KMS-11 (cell line): ENCODE measurements around the gene CSNK1G2.

Source experiments
- H2AFZ ChIP-seq: fragments of 200-600 bp; sonication (generic); 2 replicates; pipeline ENCODE4 v1.6.1; 2016; ENCODE audit warnings: antibody characterized with exemption, mixed run types, low read depth
- H3K27ac ChIP-seq: fragments of 200-600 bp; sonication (generic); 2 replicates; pipeline ENCODE4 v1.6.1; 2016; ENCODE audit warnings: mild to moderate bottlenecking, mixed run types
- H3K27me3 ChIP-seq: fragments of 200-600 bp; sonication (generic); 2 replicates; pipeline ENCODE4 v1.6.1; 2017; ENCODE audit warnings: mild to moderate bottlenecking, low read depth, mixed run types, moderate library complexity; ENCODE audit not compliant: insufficient read depth
- H3K36me3 ChIP-seq: fragments of 200-600 bp; sonication (generic); 2 replicates; pipeline ENCODE4 v1.6.1; 2017; ENCODE audit warnings: mild to moderate bottlenecking, mixed run types; ENCODE audit not compliant: insufficient read depth
- H3K4me1 ChIP-seq: fragments of 200-600 bp; sonication (generic); 2 replicates; pipeline ENCODE4 v1.6.1; 2016; ENCODE audit warnings: mild to moderate bottlenecking, low read depth, mixed run types; ENCODE audit not compliant: poor library complexity, severe bottlenecking
- H3K4me2 ChIP-seq: fragments of 200-600 bp; sonication (generic); 2 replicates; pipeline ENCODE4 v1.7.0; 2016; ENCODE audit warnings: mild to moderate bottlenecking, mixed run types
- H3K4me3 ChIP-seq: fragments of 200-600 bp; sonication (generic); IDR thresholded peaks from 2 replicates; pipeline ENCODE4 v1.6.1; 2017; ENCODE audit warnings: low read depth, low read length, mixed read lengths; ENCODE audit not compliant: insufficient read depth
- H3K79me2 ChIP-seq: fragments of 200-600 bp; sonication (generic); 2 replicates; pipeline ENCODE4 v1.6.1; 2016; ENCODE audit warnings: low read depth, mixed run types; ENCODE audit not compliant: insufficient read depth
- H3K9ac ChIP-seq: fragments of 200-600 bp; sonication (generic); 2 replicates; pipeline ENCODE4 v1.6.1; 2016; ENCODE audit warnings: mild to moderate bottlenecking, mixed run types
- H4K20me1 ChIP-seq: fragments of 200-600 bp; sonication (generic); 2 replicates; pipeline ENCODE4 v1.6.1; 2016; ENCODE audit warnings: mild to moderate bottlenecking, mixed run types; ENCODE audit not compliant: insufficient read depth
- TF ChIP-seq, protein P1 (sequence below): fragments of 200-600 bp; sonication (generic); conservative IDR thresholded peaks from 2 replicates; pipeline ENCODE4 v1.6.1; 2017; ENCODE audit warnings: low read depth, mild to moderate bottlenecking, antibody characterized with exemption, low read length, moderate library complexity, mixed read lengths

CSNK1G2 gene

DNA sequence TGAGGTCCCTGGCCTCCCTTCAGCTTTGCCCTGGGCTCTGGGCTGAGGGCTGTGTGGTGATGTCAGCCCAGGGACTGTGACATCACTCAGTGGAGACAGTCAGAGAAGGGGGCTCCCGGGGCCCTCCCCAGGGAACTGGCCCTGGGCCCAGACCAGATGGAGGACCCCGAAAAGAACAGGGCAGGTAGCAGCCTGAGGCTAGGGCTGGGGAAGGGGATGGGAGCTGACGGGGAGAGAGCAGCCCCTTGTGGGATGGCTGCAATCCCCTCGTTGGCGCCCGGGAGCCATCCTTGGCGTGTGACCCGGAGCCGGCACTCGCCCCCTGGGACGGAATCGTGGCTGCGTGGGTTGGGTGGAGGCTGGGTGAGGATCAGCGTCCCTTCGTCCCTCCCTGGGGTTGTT lies 13.6 kb downstream of the CSNK1G2 start:
- no peak overlapping the region for H3K4me3 ChIP-seq
- H3K79me2 ChIP-seq: peaks cover 46% of the 10 kb centered on the region
- no peak overlapping the region for H3K27ac ChIP-seq
- no peaks in the 10 kb centered on the region for H3K27me3 ChIP-seq
- H4K20me1 ChIP-seq: no peaks in the 10 kb centered on the region
- H3K36me3 ChIP-seq: no peaks in the 10 kb centered on the region
- H3K4me2 ChIP-seq: no peak overlapping the region
- TF ChIP-seq, protein P1, sequence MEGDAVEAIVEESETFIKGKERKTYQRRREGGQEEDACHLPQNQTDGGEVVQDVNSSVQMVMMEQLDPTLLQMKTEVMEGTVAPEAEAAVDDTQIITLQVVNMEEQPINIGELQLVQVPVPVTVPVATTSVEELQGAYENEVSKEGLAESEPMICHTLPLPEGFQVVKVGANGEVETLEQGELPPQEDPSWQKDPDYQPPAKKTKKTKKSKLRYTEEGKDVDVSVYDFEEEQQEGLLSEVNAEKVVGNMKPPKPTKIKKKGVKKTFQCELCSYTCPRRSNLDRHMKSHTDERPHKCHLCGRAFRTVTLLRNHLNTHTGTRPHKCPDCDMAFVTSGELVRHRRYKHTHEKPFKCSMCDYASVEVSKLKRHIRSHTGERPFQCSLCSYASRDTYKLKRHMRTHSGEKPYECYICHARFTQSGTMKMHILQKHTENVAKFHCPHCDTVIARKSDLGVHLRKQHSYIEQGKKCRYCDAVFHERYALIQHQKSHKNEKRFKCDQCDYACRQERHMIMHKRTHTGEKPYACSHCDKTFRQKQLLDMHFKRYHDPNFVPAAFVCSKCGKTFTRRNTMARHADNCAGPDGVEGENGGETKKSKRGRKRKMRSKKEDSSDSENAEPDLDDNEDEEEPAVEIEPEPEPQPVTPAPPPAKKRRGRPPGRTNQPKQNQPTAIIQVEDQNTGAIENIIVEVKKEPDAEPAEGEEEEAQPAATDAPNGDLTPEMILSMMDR: no peak
- H3K4me1 ChIP-seq: no peaks in the 10 kb centered on the region
- H3K9ac ChIP-seq: no peak overlapping the region
- H2AFZ ChIP-seq: no peak overlapping the region

DNA sequence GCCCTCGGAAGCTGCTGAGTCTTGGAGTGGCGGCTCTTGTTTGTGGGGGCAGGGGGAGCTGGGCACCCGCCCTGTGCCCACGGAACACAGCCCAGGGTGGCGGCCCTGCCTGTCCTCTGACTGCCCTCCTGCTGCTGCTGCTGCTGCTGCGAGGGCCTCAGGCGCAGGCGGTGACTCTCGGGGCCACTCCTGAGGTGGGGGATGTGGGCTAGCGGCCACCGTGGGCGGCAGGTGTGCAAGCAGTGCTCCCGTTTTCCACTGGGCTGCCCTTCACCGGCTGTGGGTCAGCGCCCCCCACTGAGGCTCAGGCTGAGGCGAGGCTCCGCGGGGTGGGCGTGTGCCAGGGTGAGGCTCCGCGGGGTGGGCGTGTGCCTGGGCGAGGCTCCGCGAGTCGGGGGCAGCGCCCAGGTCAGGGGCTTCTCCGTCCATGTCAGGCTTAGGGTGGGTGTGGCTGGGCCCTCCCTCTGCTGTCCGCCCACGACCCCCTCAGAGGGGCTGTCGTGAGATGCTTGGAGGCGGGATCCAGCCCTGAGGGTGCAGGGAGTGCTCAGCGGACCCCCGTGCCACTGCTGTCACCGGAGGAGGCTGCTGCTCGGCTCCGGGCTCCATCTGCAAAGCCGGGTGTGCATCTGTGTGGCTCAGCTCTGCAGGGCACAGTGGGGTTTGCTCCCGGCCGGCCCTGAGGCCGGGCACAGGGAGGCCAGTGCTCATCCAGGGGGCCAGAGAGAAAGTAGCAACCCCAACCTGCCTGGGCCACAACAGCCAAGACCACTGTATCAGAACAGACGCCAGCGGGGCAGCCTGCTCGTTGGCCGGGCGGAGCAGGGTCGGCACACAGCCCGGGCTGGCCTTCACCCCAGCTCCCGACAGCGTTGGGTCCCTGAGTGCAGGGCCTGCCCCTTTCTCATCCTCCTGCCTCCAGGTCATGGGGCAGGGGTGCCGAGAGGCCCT lies 14.5 kb downstream of the CSNK1G2 start:
- no peaks in the 10 kb centered on the region for H3K4me1 ChIP-seq
- no peak overlapping the region for H3K4me2 ChIP-seq
- TF ChIP-seq, protein P1: no peak
- no peaks in the 10 kb centered on the region for H3K36me3 ChIP-seq
- H3K27me3 ChIP-seq: no peaks in the 10 kb centered on the region
- peaks cover 49% of the 10 kb centered on the region for H3K79me2 ChIP-seq
- H3K9ac ChIP-seq: no peak overlapping the region
- no peak overlapping the region for H3K27ac ChIP-seq
- H2AFZ ChIP-seq: no peak overlapping the region
- no peaks in the 10 kb centered on the region for H4K20me1 ChIP-seq
- H3K4me3 ChIP-seq: no peak overlapping the region

DNA sequence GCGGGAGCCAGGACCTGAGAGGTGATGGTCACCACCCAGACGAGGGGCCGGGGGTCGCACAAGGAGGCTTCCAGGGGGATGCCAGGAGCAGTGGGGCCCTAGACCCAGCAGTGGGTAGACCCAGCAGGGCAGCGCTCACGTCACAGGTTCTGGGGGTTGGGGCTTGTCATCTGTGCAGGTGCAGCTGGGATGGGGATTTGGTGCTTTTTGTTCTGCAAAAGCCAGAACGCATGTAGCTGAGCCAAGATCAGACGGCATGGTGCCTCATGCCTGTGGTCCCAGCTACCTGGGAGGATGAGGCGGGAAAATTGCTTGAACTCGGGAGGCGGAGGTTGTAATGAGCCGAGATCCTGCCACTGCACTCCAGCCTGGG lies 15.1 kb downstream of the CSNK1G2 start:
- Histone ChIP-seq H4K20me1 (no peaks in the 10 kb centered on the region), H3K4me1 (no peaks in the 10 kb centered on the region), H2AFZ (no peak overlapping the region), H3K79me2 (peaks cover 55% of the 10 kb centered on the region), H3K27me3 (no peaks in the 10 kb centered on the region), H3K9ac (no peak overlapping the region), H3K36me3 (no peaks in the 10 kb centered on the region), H3K27ac (no peak overlapping the region), H3K4me2 (no peak overlapping the region), H3K4me3 (no peak overlapping the region)
- TF ChIP-seq, protein P1: no peak

DNA sequence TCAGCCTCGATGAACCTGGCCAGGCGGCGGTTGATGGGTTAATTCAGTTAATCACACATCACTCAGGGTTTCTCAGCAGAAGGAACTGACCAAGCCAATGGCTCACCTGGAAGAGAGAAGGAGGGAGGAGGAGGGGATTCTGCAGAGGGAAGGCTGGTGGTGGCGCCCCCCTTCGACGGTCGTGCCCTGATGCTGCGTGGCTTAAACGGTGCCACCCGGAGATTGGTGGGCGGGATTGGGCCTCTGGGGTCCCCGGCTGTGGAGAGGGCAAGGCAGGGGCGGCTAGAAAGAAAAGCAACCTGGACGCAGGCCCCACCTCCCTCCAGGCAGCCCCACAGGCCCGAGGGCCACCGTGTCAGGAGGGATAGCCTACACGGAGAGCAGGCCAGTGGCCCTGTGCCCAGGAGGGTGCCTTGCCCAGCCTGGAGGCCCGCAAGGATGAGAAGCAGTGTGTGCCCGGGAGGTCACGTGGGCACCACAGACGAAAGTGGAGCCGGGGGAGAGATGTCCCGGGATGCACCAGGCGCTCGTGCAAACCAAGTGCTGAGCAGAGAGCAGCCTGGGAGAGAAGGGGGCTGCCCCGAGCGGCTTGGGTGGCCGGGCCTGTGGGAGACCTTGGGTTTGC lies 16.0 kb downstream of the CSNK1G2 start:
- no peaks in the 10 kb centered on the region for H3K27me3 ChIP-seq
- H3K27ac ChIP-seq: no peak overlapping the region
- H2AFZ ChIP-seq: no peak overlapping the region
- H3K4me2 ChIP-seq: no peak overlapping the region
- H3K4me3 ChIP-seq: no peak overlapping the region
- H3K36me3 ChIP-seq: no peaks in the 10 kb centered on the region
- H3K79me2 ChIP-seq: peaks cover 52% of the 10 kb centered on the region
- no peak overlapping the region for H3K9ac ChIP-seq
- TF ChIP-seq, protein P1: no peak
- no peaks in the 10 kb centered on the region for H4K20me1 ChIP-seq
- no peaks in the 10 kb centered on the region for H3K4me1 ChIP-seq
